Measurements from ENCODE around the gene FSTL3.

DNA sequence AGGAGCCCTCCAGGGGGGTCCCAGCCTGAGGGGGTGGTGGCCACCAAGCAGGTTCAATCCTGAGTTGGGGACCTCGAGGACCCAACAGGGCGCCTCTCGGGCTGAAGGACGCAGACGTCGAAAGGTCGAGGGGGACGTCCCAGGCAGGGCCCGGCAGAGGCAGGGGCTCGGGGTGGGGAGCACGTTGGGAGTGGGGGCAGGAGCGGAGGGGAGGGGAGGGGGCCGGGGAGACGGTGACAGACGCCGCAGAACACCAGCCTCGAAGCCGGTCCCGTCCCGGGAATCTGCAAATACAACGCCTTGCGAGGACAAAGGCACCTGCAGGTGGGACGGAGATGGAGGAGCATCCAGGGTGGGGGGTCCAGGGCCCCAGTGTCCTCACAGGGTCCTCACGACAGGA lies 32.5 kb upstream of the FSTL3 start:
- TF ChIP-seq CTCF (IDR thresholded peaks at IDR 0.05) (no peak), POLR2A (IDR thresholded peaks at IDR 0.05) (no peak)

Data from lower leg skin (tissue), 3 donors.